Left cardiac atrium (tissue), 4 donors: ENCODE measurements around the gene SKI. TPM values are rescaled to one million over a fixed set of nuclear protein-coding genes. Genes with fewer than 3 reads are reported as not detected.
A peak's percentile ranks its signal among the peaks of the same experiment; 100 is the strongest.

Source experiments
- ATAC-seq, 2 donors: fragments of 200-7000 bp; cut with Tn5 transposase; one replicate each; pipeline ENCODE4 v1.9.1; 2020; ENCODE audit warnings: mild to moderate bottlenecking in 2 of 2, moderate library complexity in 2 of 2
- DNase-seq: peaks from one replicate; pipeline ENCODE4 v3.0.0-alpha.2; 2020
- intact Hi-C, 2 donors: fragments of 100-400 bp; cut with DNase I; formaldehyde crosslinking; loops; one replicate each; pipeline versions ENCODE4 v1.14.1 to v1.15.1; 2022 to 2023
- total RNA-seq, 2 donors: library from RNA; stranded (reverse); fragmentation: NEBNext Ultra II Directional; extraction: Animal tissue kit (Norgen Biotek cat#: 25700); gene quantifications; one replicate each; pipeline ENCODE4 v1.2.1, GENCODE V29; 2021
- donor health status: DM: no; HTN: yes; CAD: no.
- donor health status: DM: no; HTN: yes; CAD: no; lungs with severe emphysema.
- donor health status: DM: yes; HTN: yes; CAD: no.
- donor health status: Dilated cardiomyopathy.

The SKI gene
- total RNA-seq, 2 donors from 2014 or later, result 47.1 to 66.9 TPM

GRCh38 chr1:2306151-2306978 is 78.2 kb downstream of the SKI start:
- DNase-seq, result no peak
- no peak for ATAC-seq
- intact Hi-C loops, result loop anchor here in 1 of 2 donors (10.0 kb wide), 1 partner anchor 72 kb away; no protein-coding TSS in a partner anchor

GRCh38 chr1:2307064-2307605 is 79.0 kb downstream of the SKI start:
- no peak for ATAC-seq
- no peak for DNase-seq
- intact Hi-C loops, result loop anchor here in 1 of 2 donors (10.0 kb wide), 1 partner anchor 72 kb away; no protein-coding TSS in a partner anchor

- ATAC-seq (no peak), DNase-seq (no peak)
- intact Hi-C loops, result loop anchor here in 1 of 2 donors (10.0 kb wide), 1 partner anchor 73 kb away; no protein-coding TSS in a partner anchor
These were observed 79.9 kb downstream of the SKI start for GRCh38 chr1:2307972-2308371.

- ATAC-seq (no peak), DNase-seq (no peak)
- intact Hi-C loops, result loop anchor here in 1 of 2 donors (10.0 kb wide), 1 partner anchor 74 kb away; no protein-coding TSS in a partner anchor
These were observed 80.7 kb downstream of the SKI start for GRCh38 chr1:2308844-2309243.

GRCh38 chr1:2310332-2311183 is 82.4 kb downstream of the SKI start:
- no peak for ATAC-seq
- DNase-seq, result no peak
- intact Hi-C loops, result loop anchor here in 1 of 2 donors (10.0 kb wide), 1 partner anchor 116 kb away; the partner anchor contains the start of gene FAAP20

- peak; percentile 79 for DNase-seq
- peak in 1 of 2 donors; percentile 30 for ATAC-seq
- intact Hi-C loops, result loop anchor here in 1 of 2 donors (10.0 kb wide), 1 partner anchor 117 kb away; the partner anchor contains the start of gene FAAP20
These were observed 83.3 kb downstream of the SKI start for GRCh38 chr1:2311184-2312032.

GRCh38 chr1:2312160-2312514 is 84.0 kb downstream of the SKI start:
- ATAC-seq, result peak in 1 of 2 donors; percentile 1
- DNase-seq, result no peak
- intact Hi-C loops, result loop anchor here in 1 of 2 donors (10.0 kb wide), 1 partner anchor 117 kb away; the partner anchor contains the start of gene FAAP20

- DNase-seq (no peak), ATAC-seq (peak in 1 of 2 donors; percentile 1)
- intact Hi-C loops, result loop anchor here in 1 of 2 donors (10.0 kb wide), 1 partner anchor 118 kb away; the partner anchor contains the start of gene FAAP20
These were observed 84.6 kb downstream of the SKI start for GRCh38 chr1:2312515-2313301.

- ATAC-seq (peak in 1 of 2 donors; percentile 1), DNase-seq (peak; percentile 42)
- intact Hi-C loops, result loop anchor here in 1 of 2 donors (10.0 kb wide), 1 partner anchor 119 kb away; the partner anchor contains the start of gene FAAP20
These were observed 85.6 kb downstream of the SKI start for GRCh38 chr1:2313651-2314261.

- peak; percentile 19 to 39 for ATAC-seq
- peak; percentile 81 for DNase-seq
- intact Hi-C loops, result loop anchor here in 1 of 2 donors (10.0 kb wide), 1 partner anchor 120 kb away; the partner anchor contains the start of gene FAAP20
These were observed 86.2 kb downstream of the SKI start for GRCh38 chr1:2314273-2314802.

- intact Hi-C loops, result loop anchor here (5.0 to 10.0 kb wide), 3 partner anchors 67 to 120 kb away; partner anchors contain the start of gene FAAP20 (in 1 of the 2)
- ATAC-seq (peak; percentile 24 to 53), DNase-seq (peak; percentile 81)
These were observed 86.9 kb downstream of the SKI start for GRCh38 chr1:2314803-2315673.

GRCh38 chr1:2315674-2316450 is 87.7 kb downstream of the SKI start:
- intact Hi-C loops, result loop anchor here (5.0 to 10.0 kb wide), 3 partner anchors 66 to 121 kb away; partner anchors contain the start of gene FAAP20 (in 1 of the 2)
- DNase-seq (no peak), ATAC-seq (no peak)

- ATAC-seq (no peak), DNase-seq (no peak)
- intact Hi-C loops, result loop anchor here (5.0 to 10.0 kb wide), 3 partner anchors 66 to 122 kb away; partner anchors contain the start of gene FAAP20 (in 1 of the 2)
These were observed 88.4 kb downstream of the SKI start for GRCh38 chr1:2316451-2316961.
